T-helper 2 cell treated with Interferon-gamma antibody and Interleukin-4, amounts not matched to agents 5 μg/mL and 100 μg/mL, for 36 hours (primary cell): ENCODE results near the gene CACNA1C.

Experiments used
- DNase-seq: peaks from one replicate; pipeline ENCODE4 v3.0.0; 2021; ENCODE audit warnings: low spot score
- H3K27ac Mint-ChIP-seq: one replicate; pipeline ENCODE4 v1.8.0; 2021; ENCODE audit warnings: mild to moderate bottlenecking, mixed read lengths
- H3K27me3 Mint-ChIP-seq: one replicate; pipeline ENCODE4 v1.8.0; 2021; ENCODE audit warnings: low read depth, mixed read lengths
- H3K36me3 Mint-ChIP-seq: one replicate; pipeline ENCODE4 v1.8.0; 2021; ENCODE audit warnings: low read depth, mixed read lengths
- H3K4me1 Mint-ChIP-seq: one replicate; pipeline ENCODE4 v1.8.0; 2021; ENCODE audit warnings: low read depth, mixed read lengths
- H3K4me3 Mint-ChIP-seq: one replicate; pipeline ENCODE4 v1.8.0; 2022; ENCODE audit warnings: mild to moderate bottlenecking, moderate library complexity, mixed read lengths
- H3K9me3 Mint-ChIP-seq: one replicate; pipeline ENCODE4 v1.8.0; 2021; ENCODE audit warnings: mixed read lengths

The CACNA1C gene

GRCh38 chr12:2405039-2405438, 352.3 kb downstream of the CACNA1C start:
- DNase-seq: no peak
- H3K36me3 Mint-ChIP-seq: no peaks in the 10 kb centered on the region

GRCh38 chr12:2406903-2407302, 354.1 kb downstream of the CACNA1C start:
- DNase-seq: no peak
- no peaks in the 10 kb centered on the region for H3K4me1 Mint-ChIP-seq
- no peaks in the 10 kb centered on the region for H3K36me3 Mint-ChIP-seq
- no peaks in the 10 kb centered on the region for H3K9me3 Mint-ChIP-seq
- H3K27ac Mint-ChIP-seq: no peak overlapping the region
- no peak overlapping the region for H3K4me3 Mint-ChIP-seq
- H3K27me3 Mint-ChIP-seq: peaks cover 9% of the 10 kb centered on the region

More at GRCh38 chr12:2405039-2405438, 352.3 kb downstream of the CACNA1C start:
- H3K4me3 Mint-ChIP-seq: no peak overlapping the region
- H3K4me1 Mint-ChIP-seq: no peaks in the 10 kb centered on the region
- no peaks in the 10 kb centered on the region for H3K9me3 Mint-ChIP-seq
- no peak overlapping the region for H3K27ac Mint-ChIP-seq
- H3K27me3 Mint-ChIP-seq: peaks cover 9% of the 10 kb centered on the region

GRCh38 chr12:2408262-2408661, 355.5 kb downstream of the CACNA1C start:
- Mint-ChIP-seq H3K27ac (no peak overlapping the region), H3K4me3 (no peak overlapping the region), H3K9me3 (no peaks in the 10 kb centered on the region), H3K36me3 (no peaks in the 10 kb centered on the region), H3K27me3 (peaks cover 9% of the 10 kb centered on the region), H3K4me1 (no peaks in the 10 kb centered on the region)
- DNase-seq: no peak

- H3K9me3 Mint-ChIP-seq: no peaks in the 10 kb centered on the region
- H3K27ac Mint-ChIP-seq: no peak overlapping the region
- no peaks in the 10 kb centered on the region for H3K36me3 Mint-ChIP-seq
- H3K4me1 Mint-ChIP-seq: no peaks in the 10 kb centered on the region
- peaks cover 9% of the 10 kb centered on the region for H3K27me3 Mint-ChIP-seq
- DNase-seq: no peak
- H3K4me3 Mint-ChIP-seq: no peak overlapping the region
Observed at GRCh38 chr12:2409656-2410265, 357.0 kb downstream of the CACNA1C start.

DNA sequence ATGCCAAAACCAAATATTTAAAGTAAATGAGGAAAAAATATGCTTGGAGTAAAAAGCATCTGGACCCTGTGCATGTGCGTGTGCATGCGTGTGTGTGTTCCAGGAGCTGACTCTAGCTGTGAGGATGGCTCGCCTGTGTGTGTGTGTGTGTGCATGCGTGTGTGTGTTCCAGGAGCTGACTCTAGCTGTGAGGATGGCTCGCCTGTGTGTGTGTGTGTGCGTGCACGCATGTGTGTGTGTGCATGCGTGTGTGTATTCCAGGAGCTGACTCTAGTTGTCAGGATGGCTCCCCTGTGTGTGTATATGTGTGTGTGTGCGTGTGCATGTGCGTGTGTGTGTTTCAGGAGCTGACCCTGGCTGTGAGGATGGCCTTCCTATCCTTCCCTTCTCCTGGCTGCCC, 357.7 kb downstream of the CACNA1C start:
- H3K4me1 Mint-ChIP-seq: no peaks in the 10 kb centered on the region
- H3K9me3 Mint-ChIP-seq: no peaks in the 10 kb centered on the region
- no peak for DNase-seq
- no peaks in the 10 kb centered on the region for H3K36me3 Mint-ChIP-seq
- H3K27ac Mint-ChIP-seq: no peak overlapping the region
- peaks cover 5% of the 10 kb centered on the region for H3K27me3 Mint-ChIP-seq
- no peak overlapping the region for H3K4me3 Mint-ChIP-seq

DNA sequence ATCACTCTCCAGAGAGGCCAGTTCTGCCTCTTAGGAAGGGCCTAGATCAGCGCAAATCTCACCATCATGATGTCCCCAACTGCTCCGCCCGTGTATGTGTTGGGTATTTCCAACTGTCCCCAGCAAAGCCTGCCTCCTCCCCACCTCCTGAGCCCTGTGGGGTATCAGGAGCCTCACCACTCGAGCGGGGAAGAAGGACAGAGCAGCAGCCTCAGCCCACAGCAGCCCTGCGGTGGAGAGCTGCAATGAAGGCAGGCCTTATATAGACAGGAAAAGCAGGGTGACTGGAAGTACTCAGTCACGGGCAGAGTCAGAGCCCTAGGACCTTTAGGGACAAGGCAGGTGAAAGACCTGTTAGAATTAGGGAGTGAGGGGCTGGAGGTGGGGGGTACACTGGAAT, 358.2 kb downstream of the CACNA1C start:
- no peaks in the 10 kb centered on the region for H3K4me1 Mint-ChIP-seq
- H3K9me3 Mint-ChIP-seq: no peaks in the 10 kb centered on the region
- no peaks in the 10 kb centered on the region for H3K36me3 Mint-ChIP-seq
- peaks cover 2% of the 10 kb centered on the region for H3K27me3 Mint-ChIP-seq
- H3K4me3 Mint-ChIP-seq: no peak overlapping the region
- no peak overlapping the region for H3K27ac Mint-ChIP-seq
- no peak for DNase-seq

DNA sequence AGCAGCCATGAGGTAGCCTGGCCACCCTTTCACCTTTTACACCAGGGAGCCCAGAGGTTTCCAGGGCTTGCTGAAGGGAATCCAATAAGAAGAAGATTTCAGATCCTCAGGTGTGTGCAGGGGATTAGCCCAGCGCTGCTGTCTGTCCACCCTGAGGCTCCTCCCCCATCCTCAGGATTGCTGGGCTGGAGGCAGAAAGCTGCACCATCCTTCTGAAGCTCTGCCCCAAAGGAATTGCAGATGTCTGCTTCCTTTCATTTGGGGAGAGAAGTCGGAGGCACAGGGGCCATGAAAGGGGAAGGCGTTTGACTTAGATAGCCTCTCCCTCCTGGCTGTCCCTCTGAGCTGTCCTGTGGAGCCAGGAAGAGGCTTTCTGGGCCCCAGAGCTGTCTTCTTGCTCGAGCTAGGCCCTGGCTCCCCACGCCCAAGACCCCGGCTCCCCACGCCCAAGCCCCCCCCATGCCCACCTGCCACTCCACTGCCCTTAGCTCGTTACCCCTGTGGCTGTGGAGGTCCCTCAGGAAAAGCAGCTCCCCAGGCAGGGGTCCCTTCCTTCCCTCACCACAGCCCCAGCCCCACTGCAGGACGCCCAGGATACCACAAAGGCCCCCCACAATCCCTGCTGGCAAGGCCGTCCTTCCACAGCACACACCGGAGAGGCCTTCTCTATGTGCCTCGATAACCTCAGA, 359.0 kb downstream of the CACNA1C start:
- no peak for DNase-seq
- Mint-ChIP-seq H3K9me3 (no peaks in the 10 kb centered on the region), H3K27ac (no peak overlapping the region), H3K36me3 (no peaks in the 10 kb centered on the region), H3K4me1 (no peaks in the 10 kb centered on the region), H3K4me3 (no peak overlapping the region), H3K27me3 (peaks cover 2% of the 10 kb centered on the region)

GRCh38 chr12:2412305-2412643, 359.5 kb downstream of the CACNA1C start:
- no peak overlapping the region for H3K4me3 Mint-ChIP-seq
- H3K4me1 Mint-ChIP-seq: no peaks in the 10 kb centered on the region
- H3K27me3 Mint-ChIP-seq: peaks cover 2% of the 10 kb centered on the region
- H3K27ac Mint-ChIP-seq: no peak overlapping the region
- DNase-seq: no peak
- H3K9me3 Mint-ChIP-seq: no peaks in the 10 kb centered on the region
- no peaks in the 10 kb centered on the region for H3K36me3 Mint-ChIP-seq

DNA sequence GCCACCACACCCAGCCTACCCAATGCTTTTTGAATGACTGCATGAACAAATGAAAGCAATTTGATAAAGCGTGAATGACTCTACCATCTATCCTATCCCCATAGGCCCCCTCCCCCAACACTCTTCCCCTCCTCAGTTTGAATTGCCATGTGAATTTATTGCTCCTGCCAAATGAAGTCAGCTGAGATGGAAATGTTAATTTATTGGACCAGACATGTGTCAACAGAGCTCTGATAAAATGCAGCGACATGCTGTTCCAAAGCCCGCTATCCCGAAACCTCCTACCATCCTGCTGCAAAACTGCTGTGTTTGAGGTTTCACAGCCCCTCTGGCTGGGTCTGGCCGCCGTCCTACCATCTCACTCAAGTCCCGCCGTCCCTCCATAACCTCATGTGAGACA, 360.5 kb downstream of the CACNA1C start:
- H3K4me3 Mint-ChIP-seq: no peak overlapping the region
- DNase-seq: no peak
- no peaks in the 10 kb centered on the region for H3K4me1 Mint-ChIP-seq
- H3K27ac Mint-ChIP-seq: no peak overlapping the region
- no peaks in the 10 kb centered on the region for H3K9me3 Mint-ChIP-seq
- H3K36me3 Mint-ChIP-seq: no peaks in the 10 kb centered on the region
- peaks cover 2% of the 10 kb centered on the region for H3K27me3 Mint-ChIP-seq

DNA sequence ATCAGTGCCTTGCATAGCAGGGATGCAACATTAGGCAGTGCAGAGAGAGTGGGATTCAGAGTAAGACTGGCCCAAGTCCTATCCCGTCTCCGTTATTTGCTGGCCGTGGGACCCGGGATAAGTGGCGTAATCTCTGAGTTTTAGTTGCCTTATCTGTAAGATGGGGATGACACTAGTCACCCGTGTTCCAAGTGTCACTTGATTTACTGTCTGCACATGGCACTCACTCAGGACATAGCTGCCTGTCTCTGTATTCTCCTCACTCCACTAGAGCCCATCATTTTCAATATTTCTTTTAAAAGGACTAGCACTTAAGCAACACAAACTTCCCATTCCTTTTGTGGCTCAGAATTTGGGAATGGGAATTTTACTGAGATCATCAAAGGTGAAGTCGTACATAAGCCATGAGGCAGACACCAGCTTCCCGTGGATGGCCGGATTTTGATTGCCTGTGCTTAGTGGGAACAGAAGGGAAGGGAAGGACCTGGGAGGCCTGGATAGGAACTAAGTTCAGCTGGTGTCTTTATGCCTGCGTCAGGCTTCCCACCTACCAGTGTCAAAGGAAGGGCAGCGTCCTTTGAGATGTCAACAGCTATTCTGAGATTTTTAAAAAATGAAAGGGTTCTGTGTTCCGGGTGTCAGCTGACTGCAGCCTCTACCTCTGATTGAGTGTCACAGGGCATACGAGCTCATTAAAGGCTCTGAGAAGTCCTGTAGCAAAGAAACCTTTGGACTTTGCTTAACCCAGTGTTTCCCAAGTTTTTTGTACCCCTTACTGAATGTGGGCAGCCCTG, 361.4 kb downstream of the CACNA1C start:
- Mint-ChIP-seq H3K27ac (no peak overlapping the region), H3K36me3 (no peaks in the 10 kb centered on the region), H3K27me3 (no peaks in the 10 kb centered on the region), H3K4me3 (no peak overlapping the region), H3K9me3 (no peaks in the 10 kb centered on the region), H3K4me1 (no peaks in the 10 kb centered on the region)
- DNase-seq: no peak

DNA sequence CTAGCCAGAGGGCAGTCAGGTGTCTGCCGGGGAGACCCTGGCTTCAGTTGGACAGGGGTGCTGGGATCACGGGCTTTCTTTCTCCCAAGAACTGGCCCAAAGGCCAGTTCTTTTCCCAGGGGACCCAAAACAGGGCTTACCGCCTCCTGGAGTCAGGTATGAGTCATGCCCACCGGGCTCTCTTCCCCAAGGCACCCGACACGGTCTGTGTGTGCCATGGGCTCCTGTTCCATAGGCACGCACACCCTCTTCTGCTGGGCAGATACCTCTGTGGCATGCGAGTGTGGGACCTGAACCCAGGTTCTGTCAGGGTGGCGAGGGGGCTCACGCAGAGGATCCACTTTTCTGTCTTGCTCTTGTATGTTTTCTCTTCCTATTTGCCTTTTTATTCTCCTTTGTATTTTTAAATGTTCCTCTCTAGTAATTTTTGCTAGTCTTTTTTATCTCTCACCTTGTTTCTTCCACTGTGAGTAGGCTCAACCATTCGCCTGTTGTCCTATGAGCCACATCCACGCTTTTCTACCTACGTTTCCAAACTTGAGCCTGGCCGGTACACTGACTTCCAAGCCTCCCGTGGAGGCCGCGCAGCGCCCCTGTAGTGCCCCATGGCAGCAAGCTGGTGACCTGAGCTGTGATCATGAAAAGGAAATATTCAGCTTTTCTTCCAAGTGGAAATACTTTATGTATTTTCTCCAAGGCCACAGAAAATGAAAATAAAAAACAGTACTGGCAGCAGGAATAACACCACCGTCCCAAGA, 362.2 kb downstream of the CACNA1C start:
- DNase-seq: no peak
- H3K27me3 Mint-ChIP-seq: no peaks in the 10 kb centered on the region
- H3K4me3 Mint-ChIP-seq: no peak overlapping the region
- H3K9me3 Mint-ChIP-seq: no peaks in the 10 kb centered on the region
- no peaks in the 10 kb centered on the region for H3K36me3 Mint-ChIP-seq
- no peak overlapping the region for H3K27ac Mint-ChIP-seq
- no peaks in the 10 kb centered on the region for H3K4me1 Mint-ChIP-seq

GRCh38 chr12:2415568-2415944, 362.8 kb downstream of the CACNA1C start:
- Mint-ChIP-seq H3K4me1 (no peaks in the 10 kb centered on the region), H3K9me3 (no peaks in the 10 kb centered on the region), H3K4me3 (no peak overlapping the region), H3K36me3 (no peaks in the 10 kb centered on the region), H3K27me3 (no peaks in the 10 kb centered on the region), H3K27ac (no peak overlapping the region)
- DNase-seq: no peak

GRCh38 chr12:2416158-2416557, 363.4 kb downstream of the CACNA1C start:
- H3K9me3 Mint-ChIP-seq: no peaks in the 10 kb centered on the region
- no peaks in the 10 kb centered on the region for H3K36me3 Mint-ChIP-seq
- no peaks in the 10 kb centered on the region for H3K27me3 Mint-ChIP-seq
- no peaks in the 10 kb centered on the region for H3K4me1 Mint-ChIP-seq
- H3K27ac Mint-ChIP-seq: no peak overlapping the region
- no peak overlapping the region for H3K4me3 Mint-ChIP-seq
- no peak for DNase-seq
